AG20443 (cell line): ENCODE results near the gene PRSS23.
"Not testable (repeated sequence)": the region's sequence is repeated elsewhere in the genome, so short reads cannot be mapped to it uniquely, and the experiment has no call there.

Experiments
- DNase-seq: peaks from one replicate; pipeline ENCODE4 v3.0.0; 2012; ENCODE audit warnings: low spot score, mixed read lengths

PRSS23 gene

DNA sequence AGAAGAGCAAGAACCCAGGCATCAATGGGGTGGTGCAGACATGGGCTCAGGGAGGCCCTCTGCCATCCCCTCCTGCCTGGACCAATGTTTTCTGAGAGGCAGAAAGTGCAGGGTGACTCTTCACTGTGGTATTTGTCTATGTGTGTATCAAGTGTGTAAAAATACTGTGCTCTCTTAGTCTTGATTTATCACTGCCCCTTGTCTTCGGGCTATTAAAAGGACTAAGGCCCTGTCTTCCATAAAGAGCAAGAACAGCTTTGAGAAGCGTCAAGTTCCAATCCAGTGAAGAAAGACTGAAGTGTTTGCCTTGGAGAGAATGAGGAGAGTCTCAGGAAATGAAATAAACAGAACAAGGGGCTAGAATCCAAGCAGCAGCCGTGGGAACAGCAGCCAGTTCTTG, 14.4 kb downstream of the PRSS23 start:
- DNase-seq, result no peak

DNA sequence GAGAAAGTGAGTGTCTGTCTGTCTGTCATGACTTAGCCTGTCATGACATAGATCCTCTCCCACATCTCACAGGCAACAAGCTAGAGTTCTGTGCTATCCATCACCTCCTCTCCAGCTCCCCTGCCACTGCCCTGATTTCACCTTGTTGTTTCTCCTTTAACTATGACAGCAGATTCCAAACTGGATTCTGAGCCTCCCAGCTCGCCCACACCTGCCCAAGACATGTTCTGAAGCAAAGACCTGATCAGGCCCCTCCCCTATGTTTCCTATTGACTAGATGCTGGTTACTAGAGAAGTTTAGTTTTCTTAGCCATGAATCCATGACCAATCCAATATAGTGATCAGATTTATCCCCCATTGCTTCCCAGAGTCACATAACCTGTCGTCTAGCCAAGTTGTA, 15.4 kb downstream of the PRSS23 start:
- no peak for DNase-seq

DNA sequence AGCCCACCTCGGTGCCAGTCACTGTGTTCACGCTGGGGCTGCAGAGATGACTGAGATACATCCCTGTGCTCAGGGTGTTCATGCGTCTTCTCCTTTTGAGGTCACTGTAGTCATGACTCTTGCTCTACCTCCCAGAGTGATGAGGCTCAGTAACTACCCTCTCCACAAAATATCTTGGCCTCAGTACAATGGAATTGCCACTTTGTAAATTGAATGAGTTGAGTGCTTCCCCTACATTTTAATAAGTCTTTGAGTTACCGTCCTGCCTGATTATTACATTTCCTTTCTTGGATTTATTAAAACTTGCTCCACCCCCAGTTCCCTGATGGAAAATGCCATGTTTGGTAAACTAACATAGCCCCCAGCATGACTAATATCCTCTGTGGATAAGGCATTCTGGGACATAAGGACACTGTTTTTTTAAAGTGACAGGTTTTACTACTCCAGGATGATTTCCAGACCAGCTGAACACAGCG, 15.9 kb downstream of the PRSS23 start:
- DNase-seq, result no peak

DNA sequence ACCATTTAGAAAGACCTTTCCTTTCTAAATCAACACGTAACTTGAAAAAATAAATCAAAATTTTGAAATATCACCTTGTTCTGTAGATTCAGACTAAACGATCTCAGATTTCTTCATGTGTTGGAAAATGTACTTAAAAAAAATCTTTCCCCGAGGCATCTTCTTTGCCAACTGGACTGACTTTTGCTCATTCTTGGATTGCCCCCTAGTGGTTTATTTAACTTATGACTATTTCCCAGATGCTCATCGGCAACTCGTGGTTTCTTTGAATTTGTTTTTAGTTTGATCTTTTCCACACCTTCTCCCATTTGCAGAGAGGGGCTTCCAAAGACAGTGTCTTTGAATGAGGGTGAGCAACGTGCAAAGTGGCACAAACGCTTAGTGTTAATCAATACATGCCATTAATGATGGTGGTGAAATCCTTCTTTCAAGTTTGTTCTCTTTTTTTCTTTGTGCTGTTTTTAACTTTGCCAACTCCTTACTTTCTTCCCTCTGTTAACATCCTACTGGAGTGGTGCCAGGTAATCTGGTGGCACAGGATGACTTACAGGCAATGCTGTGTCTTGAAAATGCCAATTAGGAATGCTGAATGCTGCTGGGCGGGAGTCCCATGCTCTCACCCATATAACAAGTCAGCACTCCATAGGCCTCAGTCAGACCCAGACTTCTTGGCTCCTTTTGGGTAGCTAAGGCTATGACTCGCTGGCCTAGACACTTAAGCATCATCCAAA, 18.3 kb downstream of the PRSS23 start:
- DNase-seq, result peak; percentile 67

DNA sequence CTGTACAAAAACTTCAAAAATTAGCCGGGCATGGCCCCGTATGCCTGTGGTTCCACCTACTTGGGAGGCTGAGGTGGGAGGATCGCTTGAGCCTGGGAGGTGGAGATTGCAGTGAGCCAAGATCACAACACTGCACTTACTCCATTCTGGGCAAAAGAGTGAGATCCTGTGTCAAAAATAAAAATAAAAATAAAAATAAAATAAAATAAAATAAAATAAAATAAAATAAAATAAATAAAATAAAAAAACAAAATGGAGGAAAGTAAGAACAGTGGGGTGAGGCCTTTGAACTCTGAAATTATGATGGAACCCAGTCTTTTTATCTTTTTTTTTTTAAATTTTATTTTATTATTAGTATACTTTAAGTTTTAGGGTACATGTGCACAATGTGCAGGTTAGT, 23.8 kb downstream of the PRSS23 start:
- not testable (repeated sequence) for DNase-seq

DNA sequence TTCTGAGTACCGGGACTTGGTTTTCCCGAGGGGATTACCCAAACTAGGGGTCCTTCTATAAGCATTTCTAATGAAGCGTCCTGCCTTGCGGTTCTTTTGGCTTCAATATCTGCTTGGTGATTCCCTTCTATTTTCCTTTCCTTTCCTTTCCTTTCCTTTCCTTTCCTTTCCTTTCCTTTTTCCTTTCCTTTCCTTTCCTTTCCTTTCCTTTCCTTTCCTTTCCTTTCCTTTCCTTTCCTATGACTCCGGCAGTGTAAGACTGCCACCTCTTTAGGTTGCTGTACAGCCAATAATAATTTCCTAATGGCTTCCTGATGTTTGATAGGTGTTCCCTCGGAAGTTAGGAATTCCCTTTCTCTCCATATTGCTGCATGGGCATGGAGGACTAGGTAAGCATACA, 34.0 kb downstream of the PRSS23 start:
- DNase-seq, result not testable (repeated sequence)

DNA sequence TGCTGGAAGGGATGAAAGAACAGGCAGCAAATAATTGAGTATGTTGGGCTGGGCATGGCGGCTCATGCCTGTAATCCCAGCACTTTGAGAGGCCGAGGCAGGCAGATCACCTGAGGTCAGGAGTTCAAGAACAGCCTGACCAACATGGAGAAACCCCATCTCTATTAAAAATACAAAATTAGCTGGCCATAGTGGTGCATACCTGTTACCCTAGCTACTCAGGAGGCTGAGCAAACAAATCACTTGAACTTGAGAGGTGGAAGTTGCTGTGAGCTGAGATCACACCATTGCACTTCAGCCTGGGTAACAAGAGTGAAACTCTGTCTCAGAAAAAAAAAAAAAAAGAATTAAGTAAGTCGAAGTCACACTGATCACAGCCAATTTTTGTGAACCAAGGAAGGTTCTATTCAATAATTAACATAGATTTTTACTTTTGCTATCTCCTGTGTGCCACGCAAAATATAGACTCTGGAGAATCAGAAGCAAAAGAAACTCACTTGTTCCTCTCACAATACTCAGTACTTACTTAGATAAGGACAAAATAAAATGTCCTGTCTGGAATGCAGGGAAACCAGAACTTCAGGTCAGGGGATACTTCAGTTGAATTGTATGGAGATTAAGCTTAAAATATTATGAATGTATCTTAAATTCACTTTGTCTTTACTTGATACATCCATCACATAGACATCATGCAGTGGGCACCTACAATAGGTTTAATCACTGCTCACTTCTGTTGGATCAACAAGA, 44.6 kb downstream of the PRSS23 start:
- DNase-seq, result not testable (repeated sequence)

DNA sequence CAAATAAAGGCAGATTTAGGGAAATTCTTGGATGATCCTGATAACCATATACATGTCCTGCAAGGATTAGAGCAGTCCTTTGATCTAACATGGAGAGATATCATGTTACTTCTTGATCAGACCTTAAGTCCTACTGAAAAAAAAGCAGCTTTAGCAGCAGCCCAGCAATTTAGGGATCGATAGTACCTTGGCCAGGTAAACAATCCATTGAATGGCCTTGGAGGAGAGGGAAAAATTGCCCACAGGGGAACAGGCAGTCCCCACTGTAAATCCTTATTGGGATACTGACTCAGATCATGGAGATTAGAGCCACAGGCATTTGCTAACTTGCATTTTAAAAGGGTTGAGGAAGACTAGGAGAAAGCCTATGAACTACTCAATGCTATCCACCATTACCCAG, 47.8 kb downstream of the PRSS23 start:
- no peak for DNase-seq

DNA sequence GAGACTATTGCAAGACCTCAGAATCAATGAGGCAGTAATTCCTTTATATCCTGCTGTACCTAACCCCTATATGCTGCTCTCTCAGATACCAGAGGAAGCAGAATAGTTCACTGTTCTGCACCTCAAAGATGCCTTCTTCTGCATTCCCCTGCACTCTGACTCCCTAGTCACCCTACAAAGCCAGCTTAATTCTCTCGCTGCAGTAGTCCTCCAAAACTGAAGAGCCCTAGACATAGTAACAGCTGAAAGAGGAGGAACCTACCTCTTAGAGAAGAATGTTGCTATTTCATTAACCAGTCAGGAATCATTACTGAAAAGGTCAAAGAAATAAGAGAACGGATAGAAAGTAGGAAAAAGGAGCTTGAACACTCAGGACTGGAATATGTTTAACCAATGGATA, 49.3 kb downstream of the PRSS23 start:
- DNase-seq, result no peak
